GM12878 (cell line): Measurements from ENCODE around the gene PTH2R. TPM values are rescaled to one million over a fixed set of nuclear protein-coding genes. Genes with fewer than 3 reads are reported as not detected.

ENCODE experiments used
- ATAC-seq: fragments of 200-7000 bp; cut with Tn5 transposase; 3 replicates; pipeline ENCODE4 v1.9.1; 2020; ENCODE audit warnings: mild to moderate bottlenecking, moderate library complexity
- BruUV-seq: library from RNA; stranded (reverse); fragments of 400-500 nt; replicated peaks from 2 replicates; lab custom pipeline; 2021; lab: Mats Ljungman, UMichigan
- CTCF ChIA-PET: fragments of 300-600 bp; sonication (Branson Sonifier 250); formaldehyde crosslinking; extraction: SDS; loops from one replicate; lab custom pipeline; 2021; ENCODE audit warnings: inconsistent platforms; lab: Yijun Ruan, JAX
- POLR2A ChIA-PET: fragments of 350-600 bp; formaldehyde crosslinking; extraction: SDS; loops from one replicate; lab custom pipeline; 2021; ENCODE audit warnings: inconsistent platforms; lab: Charles Lee
- RAD21 ChIA-PET: fragments of 300-600 bp; sonication (Branson Sonifier 250); formaldehyde crosslinking; loops from one replicate; lab custom pipeline; 2023; ENCODE audit warnings: antibody characterized with exemption; ENCODE audit not compliant: unreplicated experiment; lab: Charles Lee
- SMC1A ChIA-PET: fragments of 300-600 bp; sonication (Branson Sonifier 250); formaldehyde crosslinking; loops from one replicate; lab custom pipeline; 2023; ENCODE audit not compliant: unreplicated experiment, uncharacterized antibody; lab: Charles Lee
- DNase-seq: peaks from one replicate; pipeline ENCODE4 v3.0.0-alpha.2; 2011; ENCODE audit warnings: low read depth, low spot score
- FAIRE-seq: peaks from 3 replicates; lab custom pipeline; 2011; peaks lifted over from hg19 to GRCh38; lab: Jason Lieb, UNC
- H2AFZ ChIP-seq: 2 replicates; pipeline ENCODE4 v1.6.0; 2011; ENCODE audit warnings: low read depth, low read length, control low read depth; ENCODE audit not compliant: control insufficient read depth
- H3K27ac ChIP-seq: 2 replicates; pipeline ENCODE4 v1.5.1; 2011; ENCODE audit warnings: control low read depth; ENCODE audit not compliant: control insufficient read depth, insufficient read depth
- H3K27me3 ChIP-seq, 2 experiments: replicated peaks in 1 of 2; 2 replicates each; pipeline versions ENCODE4 v1.6.0 to v1.6.1; 2011; ENCODE audit warnings: low read length in 1 of 2; ENCODE audit not compliant: control insufficient read depth in 2 of 2, insufficient read depth in 2 of 2
- H3K36me3 ChIP-seq, 2 experiments: 2 replicates each; pipeline ENCODE4 v1.5.1; 2011; ENCODE audit warnings: low read length in 1 of 2; ENCODE audit not compliant: control insufficient read depth in 2 of 2, insufficient read depth in 2 of 2
- H3K4me1 ChIP-seq: 2 replicates; pipeline ENCODE4 v1.6.1; 2011; ENCODE audit warnings: mild to moderate bottlenecking, low read length, moderate library complexity, mixed read lengths; ENCODE audit not compliant: control insufficient read depth, insufficient read depth
- H3K4me2 ChIP-seq: 2 replicates; pipeline ENCODE4 v1.6.0; 2011; ENCODE audit warnings: control low read depth; ENCODE audit not compliant: control insufficient read depth, insufficient read depth
- H3K4me3 ChIP-seq: fragments of 200-600 bp; sonication (generic); 2 replicates; pipeline ENCODE4 v1.5.1; 2016
- H3K79me2 ChIP-seq: 2 replicates; pipeline ENCODE4 v1.6.0; 2011; ENCODE audit warnings: low read length; ENCODE audit not compliant: control insufficient read depth, insufficient read depth
- H3K9ac ChIP-seq: 2 replicates; pipeline ENCODE4 v1.8.0; 2011; ENCODE audit warnings: low read length, control low read depth, mixed read lengths; ENCODE audit not compliant: control insufficient read depth, insufficient read depth
- H3K9me3 ChIP-seq: replicated peaks from 3 replicates; pipeline ENCODE4 v1.5.1; 2011; ENCODE audit warnings: mild to moderate bottlenecking, low read length; ENCODE audit not compliant: control insufficient read depth, insufficient read depth
- H4K20me1 ChIP-seq: 2 replicates; pipeline ENCODE4 v1.6.0; 2011; ENCODE audit not compliant: control insufficient read depth, insufficient read depth
- BCL11A ChIP-seq: IDR thresholded peaks from 2 replicates; pipeline ENCODE4 v1.6.1; 2011; ENCODE audit warnings: low read depth, low read length
- EGR1 ChIP-seq, 2 experiments: IDR thresholded peaks; 1 replicate in 1 of 2; 2 replicates in 1 of 2; pipeline ENCODE4 v1.6.1; 2011 to 2012; ENCODE audit warnings: low read depth in 2 of 2, low read length in 2 of 2, borderline replicate concordance in 1 of 2, mild to moderate bottlenecking in 1 of 2, moderate library complexity in 1 of 2
- FOS ChIP-seq: IDR thresholded peaks from 3 replicates; pipeline ENCODE4 v1.6.1; 2011; ENCODE audit warnings: borderline replicate concordance; ENCODE audit not compliant: insufficient read length; ENCODE audit errors: extremely low read depth
- NFYB ChIP-seq: IDR thresholded peaks from 2 replicates; pipeline ENCODE4 v1.6.1; 2011; ENCODE audit warnings: low read depth, mild to moderate bottlenecking, low read length, improper control_type of control experiment, moderate library complexity; ENCODE audit not compliant: insufficient read depth
- NR2C1 ChIP-seq: fragments of 450-650 bp; IDR thresholded peaks from 2 replicates; pipeline ENCODE4 v1.6.1; 2017; ENCODE audit warnings: antibody characterized with exemption, mild to moderate bottlenecking, moderate library complexity
- SRF ChIP-seq, 2 experiments: IDR thresholded peaks; 2 replicates each; pipeline ENCODE4 v1.6.1; 2011; ENCODE audit warnings: low read depth in 2 of 2, low read length in 2 of 2, mild to moderate bottlenecking in 1 of 2, moderate library complexity in 1 of 2
- TARDBP ChIP-seq: IDR thresholded peaks from 2 replicates; pipeline ENCODE4 v1.6.1; 2016; ENCODE audit warnings: borderline replicate concordance
- ZBED1 ChIP-seq: IDR thresholded peaks from 2 replicates; pipeline ENCODE4 v1.6.1; 2016; ENCODE audit warnings: borderline replicate concordance
- ZBTB11 ChIP-seq: fragments of 450-650 bp; formaldehyde crosslinking; IDR thresholded peaks from 2 replicates; pipeline ENCODE4 v1.5.0; 2022; ENCODE audit warnings: mild to moderate bottlenecking, missing genetic modification characterization
- ZSCAN29 ChIP-seq: fragments of 450-650 bp; IDR thresholded peaks from 2 replicates; pipeline ENCODE4 v1.6.1; 2017; ENCODE audit warnings: mild to moderate bottlenecking, moderate library complexity
- WGBS: methylation state at CpG from one replicate; pipeline ENCODE4 v1.1.6; 2016; ENCODE audit warnings: low lambda C conversion rate; ENCODE audit not compliant: insufficient replicate concordance, insufficient coverage; ENCODE audit errors: missing lambda C conversion rate; 5-methylcytosine and 5-hydroxymethylcytosine counted together
- in situ Hi-C: fragments of 300-500 bp; cut with MboI; formaldehyde crosslinking; loops from 9 replicates; pipeline ENCODE4 v1.14.3; 2018; ENCODE audit warnings: mixed read lengths
- intact Hi-C: fragments of 100-400 bp; cut with micrococcal nuclease; formaldehyde crosslinking; loops from one replicate; pipeline ENCODE4 v1.14.2; 2022; ENCODE audit not compliant: unreplicated experiment
- polyA plus RNA-seq, 11 experiments: library from polyadenylated mRNA; depleted of rRNA in 4 of 11; unstranded in 6 of 11; stranded (reverse) in 5 of 11; fragments of >200 nt; fragmentation: Nextera tagmentation in 4 of 11; fragmentation: Illumina TruSeq in 1 of 11; extraction: Ambion mirVana in 4 of 11; extraction: Trizol in 1 of 11; gene quantifications; 1 replicate in 1 of 11; 2 replicates in 10 of 11; pipeline versions ENCODE4 v1.2.1 to v1.2.3, GENCODE V29; 2011 to 2016; ENCODE audit warnings: inconsistent platforms in 2 of 11, missing spikeins in 2 of 11, low read depth in 1 of 11
- total RNA-seq, 4 experiments: library from RNA; depleted of rRNA in 3 of 4; stranded (reverse); fragments of >200 nt in 3 of 4; fragmentation: Illumina TruSeq in 1 of 4; extraction: Trizol in 1 of 4; gene quantifications; 2 replicates each; pipeline versions ENCODE4 v1.2.1 to v1.2.3, GENCODE V29; 2013 to 2021

Gene PTH2R
- total and polyA plus RNA-seq, 10 of the 15 experiments (the other 5 are each of a cell fraction or from before 2014, with no cell fraction given) = 0.01 to 0.06 (median 0.03) TPM; not detected in 7

- BruUV-seq = no TSS peak
- CTCF ChIA-PET = no interaction called here
- POLR2A ChIA-PET = no interaction called here
- intact Hi-C loops (no loop called here), in situ Hi-C loops (no loop called here)
- no peaks in the 10 kb centered on the region for H3K4me1 ChIP-seq
- no peaks in the 10 kb centered on the region for H3K9me3 ChIP-seq
- no peak overlapping the region for H2AFZ ChIP-seq
- RAD21 ChIA-PET = no interaction called here
- ATAC-seq = no peak
- TF ChIP-seq NFYB = no peak
- no peak for TF ChIP-seq SRF (IDR thresholded peaks at IDR 0.05; ENCODE audit: low read depth in 2 of 2, low read length in 2 of 2)
- TF ChIP-seq ZBED1 = no peak
- no peak for TF ChIP-seq BCL11A
- TF ChIP-seq ZBTB11 (CRISPR knock-in tag) = no peak
- no peak for TF ChIP-seq ZSCAN29
- no peak for TF ChIP-seq TARDBP
- TF ChIP-seq FOS = no peak
- TF ChIP-seq EGR1 (IDR thresholded peaks at IDR 0.05; ENCODE audit: borderline replicate concordance in 1 of 2, low read depth in 2 of 2, low read length in 2 of 2) = no peak
- no peak for TF ChIP-seq NR2C1
- DNase-seq = no peak
- no peak overlapping the region for H3K9ac ChIP-seq
- H3K27ac ChIP-seq = no peak overlapping the region
- SMC1A ChIA-PET = no interaction called here
- H4K20me1 ChIP-seq = no peaks in the 10 kb centered on the region
- no peak overlapping the region for H3K4me2 ChIP-seq
- no peak overlapping the region for H3K4me3 ChIP-seq
- no peaks in the 10 kb centered on the region for H3K36me3 ChIP-seq
- FAIRE-seq = no peak
- no peaks in the 10 kb centered on the region for H3K79me2 ChIP-seq
- WGBS = 54% methylated on average over 12 of the region's 12 CpGs
- H3K27me3 ChIP-seq = no peaks in the 10 kb centered on the region; a peak in 1 of 4 replicates
Observed at GRCh38 chr2:208493186-208493585, 86.6 kb downstream of the PTH2R start.
